ENCODE results near the gene CLCN2.
"Not testable (repeated sequence)": the region's sequence is repeated elsewhere in the genome, so short reads cannot be mapped to it uniquely, and the experiment has no call there.

CLCN2 gene

GRCh38 chr3:184345317-184346144 is 15.9 kb downstream of the CLCN2 start:
- DNase-seq (ENCODE audit: low spot score): peak; percentile 89

GRCh38 chr3:184344579-184345316 is 16.7 kb downstream of the CLCN2 start:
- no peak for DNase-seq (ENCODE audit: low spot score)

- DNase-seq (ENCODE audit: low spot score): no peak
Observed at GRCh38 chr3:184343200-184343876, 18.1 kb downstream of the CLCN2 start.

- no peak for DNase-seq (ENCODE audit: low spot score)
Observed at GRCh38 chr3:184341925-184342324, 19.5 kb downstream of the CLCN2 start.

GRCh38 chr3:184339451-184340135 is 21.8 kb downstream of the CLCN2 start:
- not testable (repeated sequence) for DNase-seq (ENCODE audit: low spot score)

- DNase-seq (ENCODE audit: low spot score): no peak
Observed at GRCh38 chr3:184339001-184339400, 22.4 kb downstream of the CLCN2 start.

GRCh38 chr3:184338511-184338945 is 22.9 kb downstream of the CLCN2 start:
- DNase-seq (ENCODE audit: low spot score): peak; percentile 93

GRCh38 chr3:184337981-184338380 is 23.4 kb downstream of the CLCN2 start:
- no peak for DNase-seq (ENCODE audit: low spot score)

GRCh38 chr3:184337399-184337714 is 24.0 kb downstream of the CLCN2 start, which contains the start of gene FAM131A:
FAM131A (plus strand) TSS chr3:184337600; CDS start chr3:184337631, 31 bp downstream.
- no peak for DNase-seq (ENCODE audit: low spot score)

GRCh38 chr3:184336547-184337398 is 24.6 kb downstream of the CLCN2 start:
- DNase-seq (ENCODE audit: low spot score): no peak

GRCh38 chr3:184335661-184336546 is 25.5 kb downstream of the CLCN2 start:
- DNase-seq (ENCODE audit: low spot score): peak; percentile 91

GRCh38 chr3:184335291-184335660 is 26.1 kb downstream of the CLCN2 start:
- DNase-seq (ENCODE audit: low spot score): no peak

GRCh38 chr3:184334470-184335158 is 26.8 kb downstream of the CLCN2 start:
- no peak for DNase-seq (ENCODE audit: low spot score)

GRCh38 chr3:184333700-184334099 is 27.7 kb downstream of the CLCN2 start:
- no peak for DNase-seq (ENCODE audit: low spot score)

GRCh38 chr3:184333190-184333589 is 28.2 kb downstream of the CLCN2 start:
- no peak for DNase-seq (ENCODE audit: low spot score)

GRCh38 chr3:184332370-184333090 is 28.9 kb downstream of the CLCN2 start:
- DNase-seq (ENCODE audit: low spot score): no peak

- DNase-seq (ENCODE audit: low spot score): no peak
Observed at GRCh38 chr3:184328516-184328915, 32.9 kb downstream of the CLCN2 start.

- peak; percentile 14 for DNase-seq (ENCODE audit: low spot score)
Observed at GRCh38 chr3:184327171-184327570, 34.2 kb downstream of the CLCN2 start.
